OCI-LY3 (cell line): Measurements from ENCODE around the gene MMD.

Source experiments
- H2AFZ ChIP-seq: fragments of 200-600, 300-600 bp; shearing (Covaris generic); 2 replicates; pipeline ENCODE4 v1.6.0; 2014; ENCODE audit warnings: antibody characterized with exemption, low read depth, low read length
- H3K27ac ChIP-seq: fragments of 200-600, 300-600 bp; sonication (generic); 2 replicates; pipeline ENCODE4 v1.5.1; 2014; ENCODE audit warnings: mild to moderate bottlenecking, low read length, moderate library complexity, mixed read lengths
- H3K27me3 ChIP-seq: fragments of 200-600, 300-600 bp; sonication (generic); 2 replicates; pipeline ENCODE4 v1.6.1; 2014; ENCODE audit warnings: low read depth, low read length, mixed read lengths
- H3K36me3 ChIP-seq: fragments of 200-600, 300-600 bp; sonication (generic); replicated peaks from 2 replicates; pipeline ENCODE3; 2014; ENCODE audit warnings: low read depth, low read length, mixed read lengths
- H3K4me1 ChIP-seq: fragments of 300-600, 200-600 bp; sonication (generic); 2 replicates; pipeline ENCODE4 v1.6.1; 2014; ENCODE audit warnings: low read length, mixed read lengths
- H3K4me2 ChIP-seq: fragments of 200-600, 300-600 bp; sonication (generic); 2 replicates; pipeline ENCODE4 v1.6.1; 2014; ENCODE audit warnings: low read length, mixed read lengths
- H3K4me3 ChIP-seq: fragments of 300-600, 200-600 bp; sonication (generic); 2 replicates; pipeline ENCODE4 v1.5.1; 2014; ENCODE audit warnings: antibody characterized with exemption, mild to moderate bottlenecking, low read length, moderate library complexity
- H3K79me2 ChIP-seq: fragments of 300-600, 200-600 bp; shearing (Covaris generic); 2 replicates; pipeline ENCODE4 v1.6.1; 2014; ENCODE audit warnings: mild to moderate bottlenecking, low read length, mixed read lengths
- H3K9ac ChIP-seq: fragments of 300-600, 200-600 bp; shearing (Covaris generic); 2 replicates; pipeline ENCODE4 v1.6.0; 2014; ENCODE audit warnings: mild to moderate bottlenecking, low read length, moderate library complexity
- H3K9me3 ChIP-seq: fragments of 200-600, 300-600 bp; shearing (Covaris generic); 2 replicates; pipeline ENCODE4 v1.6.1; 2014; ENCODE audit warnings: low read length, mixed read lengths; ENCODE audit not compliant: insufficient read depth
- H4K20me1 ChIP-seq: fragments of 200-600, 300-600 bp; sonication (generic); 2 replicates; pipeline ENCODE4 v1.6.1; 2016; ENCODE audit warnings: low read length, mixed read lengths; ENCODE audit not compliant: insufficient read depth
- CTCF ChIP-seq: fragments of 200-600, 300-600 bp; sonication (generic); IDR thresholded peaks from 2 replicates; pipeline ENCODE4 v1.5.1; 2014; ENCODE audit warnings: antibody characterized with exemption, low read length, low read depth
- EZH2phosphoT487 ChIP-seq: fragments of 200-600 bp; shearing (Covaris generic); IDR thresholded peaks from 2 replicates; pipeline ENCODE4 v1.6.1; 2018; ENCODE audit warnings: antibody characterized with exemption, mixed run types, low read depth

The MMD gene

GRCh38 chr17:55456307-55457240, 34.9 kb upstream of the MMD start:
- Histone ChIP-seq H3K79me2 (no peaks in the 10 kb centered on the region), H3K36me3 (no peaks in the 10 kb centered on the region), H2AFZ (no peak overlapping the region), H4K20me1 (no peaks in the 10 kb centered on the region), H3K9me3 (no peaks in the 10 kb centered on the region), H3K4me2 (no peak overlapping the region), H3K4me3 (no peak overlapping the region), H3K4me1 (peaks cover 19% of the 10 kb centered on the region), H3K27ac (no peak overlapping the region), H3K27me3 (no peaks in the 10 kb centered on the region), H3K9ac (no peak overlapping the region)
- TF ChIP-seq EZH2phosphoT487: no peak
- TF ChIP-seq CTCF: no peak

DNA sequence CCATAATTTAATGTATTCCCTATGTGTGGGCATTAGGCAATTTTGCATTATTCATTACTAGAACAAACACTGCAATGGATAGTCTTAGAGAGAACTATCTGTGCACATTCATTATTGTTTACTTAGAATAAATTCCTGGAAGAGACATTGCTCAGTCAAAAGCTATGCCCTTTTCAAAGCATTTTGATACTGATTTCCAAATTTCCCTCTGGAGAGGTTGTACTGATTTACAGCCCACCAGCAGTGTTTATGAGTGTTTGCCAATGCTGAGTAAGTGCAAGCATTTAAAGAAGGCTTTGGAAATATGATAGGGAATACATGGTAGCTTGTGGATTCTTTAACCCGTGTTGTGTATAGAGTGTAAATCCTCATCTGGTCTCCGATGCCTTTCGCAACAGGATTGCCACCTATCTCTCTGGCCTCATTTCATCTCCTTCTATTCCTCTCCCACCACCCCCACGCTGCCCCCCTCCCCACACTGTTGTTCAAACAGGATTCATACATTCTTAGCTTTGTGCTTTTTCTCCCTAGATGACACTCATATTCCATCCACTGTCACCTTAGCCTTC, 33.4 kb upstream of the MMD start:
- Histone ChIP-seq H2AFZ (no peak overlapping the region), H3K36me3 (no peaks in the 10 kb centered on the region), H3K9ac (no peak overlapping the region), H3K4me3 (no peak overlapping the region), H3K27ac (no peak overlapping the region), H3K27me3 (no peaks in the 10 kb centered on the region), H3K4me2 (no peak overlapping the region), H3K9me3 (no peaks in the 10 kb centered on the region), H3K79me2 (no peaks in the 10 kb centered on the region), H4K20me1 (no peaks in the 10 kb centered on the region), H3K4me1 (peaks cover 19% of the 10 kb centered on the region)
- TF ChIP-seq CTCF (no peak), EZH2phosphoT487 (no peak)

DNA sequence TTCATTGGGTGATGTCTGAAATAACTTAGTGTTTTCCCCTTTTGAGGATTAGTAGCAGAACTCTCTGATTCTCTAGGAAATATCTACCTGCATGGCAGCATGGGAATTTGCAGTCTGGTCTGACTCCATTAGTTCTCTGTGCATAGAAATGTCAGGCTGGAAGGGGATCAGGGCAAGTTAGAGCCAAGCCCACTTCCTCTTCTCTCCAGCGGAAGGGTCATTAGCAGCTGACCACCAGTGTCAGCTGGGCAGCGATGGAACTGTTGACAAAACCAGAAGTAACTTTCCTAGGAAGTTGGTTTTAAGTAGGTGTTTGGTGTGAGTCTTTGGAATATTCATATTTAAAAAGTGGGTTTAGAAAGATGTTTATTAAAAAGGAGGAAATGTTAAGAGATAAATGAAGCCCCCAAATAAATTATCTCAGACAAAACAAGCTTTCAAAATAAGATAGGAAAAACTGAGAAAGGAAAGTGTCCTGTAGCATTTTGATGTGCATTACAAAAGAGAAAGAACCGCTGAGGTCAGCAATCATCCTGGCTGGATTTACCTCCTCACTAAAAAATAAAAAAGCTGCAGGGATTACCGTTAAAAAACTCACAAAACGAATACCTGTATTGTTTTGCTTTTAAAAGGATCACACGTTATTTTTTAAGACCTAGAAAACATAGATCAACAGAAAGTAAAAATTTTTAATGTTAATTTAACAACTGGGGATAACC, 32.4 kb upstream of the MMD start:
- Histone ChIP-seq H2AFZ (no peak overlapping the region), H3K9ac (no peak overlapping the region), H4K20me1 (no peaks in the 10 kb centered on the region), H3K4me3 (no peak overlapping the region), H3K79me2 (no peaks in the 10 kb centered on the region), H3K36me3 (no peaks in the 10 kb centered on the region), H3K4me1 (peaks cover 12% of the 10 kb centered on the region), H3K4me2 (no peak overlapping the region), H3K9me3 (no peaks in the 10 kb centered on the region), H3K27ac (no peak overlapping the region), H3K27me3 (no peaks in the 10 kb centered on the region)
- TF ChIP-seq CTCF (no peak), EZH2phosphoT487 (no peak)

GRCh38 chr17:55452139-55452790, 30.6 kb upstream of the MMD start:
- Histone ChIP-seq H3K9ac (no peak overlapping the region), H3K36me3 (no peaks in the 10 kb centered on the region), H3K9me3 (no peaks in the 10 kb centered on the region), H2AFZ (no peak overlapping the region), H3K4me3 (no peak overlapping the region), H3K4me2 (no peak overlapping the region), H3K27me3 (no peaks in the 10 kb centered on the region), H4K20me1 (no peaks in the 10 kb centered on the region), H3K79me2 (no peaks in the 10 kb centered on the region), H3K27ac (no peak overlapping the region), H3K4me1 (peaks cover 4% of the 10 kb centered on the region)
- TF ChIP-seq EZH2phosphoT487 (no peak), CTCF (no peak)
